Endothelial cell of umbilical vein (primary cell): ENCODE data around the gene SETBP1. TPM values are rescaled to one million over a fixed set of nuclear protein-coding genes. Genes with fewer than 3 reads are reported as not detected.

Source experiments
- BruUV-seq: library from RNA; stranded (reverse); fragments of 400-500 nt; replicated peaks from 2 replicates; lab custom pipeline; 2021; lab: Mats Ljungman, UMichigan
- CTCF ChIA-PET: fragments of 300-600, 350-600 bp; sonication (Branson Sonifier 250); formaldehyde crosslinking; loops from one replicate; lab custom pipeline; 2021; ENCODE audit warnings: antibody characterized with exemption, inconsistent platforms; lab: Charles Lee
- POLR2A ChIA-PET: fragments of 300-600, 350-600 bp; sonication (Branson Sonifier 250); formaldehyde crosslinking; loops from one replicate; lab custom pipeline; 2021; ENCODE audit warnings: antibody characterized with exemption, inconsistent platforms; lab: Charles Lee
- DNase-seq: peaks from one replicate; pipeline ENCODE4 v3.0.0-alpha.2; 2011; ENCODE audit warnings: low read depth, low spot score
- FAIRE-seq: peaks from 2 replicates; lab custom pipeline; 2011; peaks lifted over from hg19 to GRCh38; lab: Jason Lieb, UNC
- H2AFZ ChIP-seq: 2 replicates; pipeline ENCODE4 v1.6.0; 2012; ENCODE audit warnings: low read depth, low read length, control low read depth, inconsistent platforms
- H3K27ac ChIP-seq: 2 replicates; pipeline ENCODE4 v1.5.1; 2011; ENCODE audit warnings: low read depth, mild to moderate bottlenecking, control low read depth, low read length, moderate library complexity; ENCODE audit not compliant: insufficient read depth
- H3K27me3 ChIP-seq, 2 experiments: 2 replicates each; pipeline versions ENCODE4 v1.6.0 to v1.6.1; 2011; ENCODE audit warnings: low read length in 2 of 2, mixed read lengths in 1 of 2; ENCODE audit not compliant: control insufficient read depth in 2 of 2, insufficient read depth in 2 of 2
- H3K36me3 ChIP-seq, 2 experiments: 2 replicates in 1 of 2; 3 replicates in 1 of 2; pipeline ENCODE4 v1.5.1; 2011; ENCODE audit warnings: low read length in 2 of 2, mild to moderate bottlenecking in 1 of 2, moderate library complexity in 1 of 2; ENCODE audit not compliant: control insufficient read depth in 2 of 2, insufficient read depth in 2 of 2; ENCODE audit errors: extremely low read depth in 1 of 2
- H3K4me1 ChIP-seq: 3 replicates; pipeline ENCODE4 v1.5.1; 2011; ENCODE audit warnings: mild to moderate bottlenecking, low read length; ENCODE audit not compliant: control insufficient read depth, insufficient read depth; ENCODE audit errors: extremely low read depth
- H3K4me2 ChIP-seq: 2 replicates; pipeline ENCODE4 v1.6.1; 2011; ENCODE audit warnings: low read length, control low read depth, mixed read lengths; ENCODE audit not compliant: insufficient read depth
- H3K4me3 ChIP-seq, 3 experiments: fragments of 200-600 bp in 1 of 3; sonication (generic), shearing (Covaris generic) in 1 of 3; replicated peaks in 1 of 3; 2 replicates each; pipeline ENCODE4 v1.5.1; 2011 to 2016; ENCODE audit warnings: control low read depth in 3 of 3, low read length in 3 of 3, mild to moderate bottlenecking in 2 of 3, inconsistent platforms in 1 of 3, low read depth in 1 of 3, moderate library complexity in 1 of 3; ENCODE audit not compliant: insufficient read depth in 1 of 3
- H3K79me2 ChIP-seq: 2 replicates; pipeline ENCODE4 v1.6.0; 2012; ENCODE audit warnings: low read length, inconsistent platforms; ENCODE audit not compliant: control insufficient read depth, insufficient read depth
- H3K9ac ChIP-seq: replicated peaks from 2 replicates; pipeline ENCODE3; 2011; ENCODE audit warnings: low read length, control low read depth; ENCODE audit not compliant: insufficient read depth; ENCODE audit errors: extremely low read depth
- H3K9me1 ChIP-seq: replicated peaks from 3 replicates; pipeline ENCODE4 v1.6.0; 2011; ENCODE audit warnings: mild to moderate bottlenecking, low read length; ENCODE audit not compliant: control insufficient read depth, insufficient read depth; ENCODE audit errors: extremely low read depth
- H3K9me3 ChIP-seq: replicated peaks from 2 replicates; pipeline ENCODE4 v1.5.1; 2012; ENCODE audit warnings: low read length, inconsistent platforms; ENCODE audit not compliant: control insufficient read depth, insufficient read depth
- H4K20me1 ChIP-seq: replicated peaks from 2 replicates; pipeline ENCODE3; 2011; ENCODE audit warnings: mild to moderate bottlenecking, low read length; ENCODE audit not compliant: control insufficient read depth, insufficient read depth; ENCODE audit errors: extremely low read depth
- CTCF ChIP-seq, 2 donors: IDR thresholded peaks; 1 replicate in 1 of 2; 2 replicates in 1 of 2; pipeline ENCODE4 v1.5.1; 2011; ENCODE audit warnings: low read length in 2 of 2, mild to moderate bottlenecking in 2 of 2, moderate library complexity in 2 of 2, control low read depth in 1 of 2, inconsistent platforms in 1 of 2, low read depth in 1 of 2; ENCODE audit not compliant: insufficient read depth in 1 of 2; ENCODE audit errors: extremely low read depth in 1 of 2
- EZH2 ChIP-seq: IDR thresholded peaks from 2 replicates; pipeline ENCODE4 v1.6.1; 2012; ENCODE audit warnings: borderline replicate concordance, low read depth, mild to moderate bottlenecking, moderate library complexity, low read length, inconsistent platforms; ENCODE audit not compliant: severe bottlenecking
- FOS ChIP-seq: IDR thresholded peaks from 2 replicates; pipeline ENCODE4 v1.6.1; 2011; ENCODE audit warnings: mild to moderate bottlenecking, low read length, moderate library complexity, borderline replicate concordance; ENCODE audit not compliant: insufficient read depth
- GATA2 ChIP-seq: IDR thresholded peaks from 2 replicates; pipeline ENCODE4 v1.7.0; 2011; ENCODE audit warnings: low read depth, mild to moderate bottlenecking, moderate library complexity, mixed read lengths, low read length; ENCODE audit not compliant: insufficient read length, insufficient read depth
- JUN ChIP-seq: IDR thresholded peaks from 2 replicates; pipeline ENCODE4 v1.6.1; 2011; ENCODE audit warnings: borderline replicate concordance, low read depth; ENCODE audit not compliant: insufficient read length, insufficient read depth
- MYC ChIP-seq: IDR thresholded peaks from one replicate; pipeline ENCODE4 v1.6.1; 2011; ENCODE audit warnings: mild to moderate bottlenecking, low read depth, low read length
- POLR2A ChIP-seq: IDR thresholded peaks from 2 replicates; pipeline ENCODE4 v1.6.1; 2012; ENCODE audit warnings: low read depth, mild to moderate bottlenecking, control low read depth, low read length
- POLR2AphosphoS5 ChIP-seq: IDR thresholded peaks from 2 replicates; pipeline ENCODE4 v1.6.1; 2012; ENCODE audit warnings: low read depth, mild to moderate bottlenecking, control low read depth, low read length, moderate library complexity; ENCODE audit not compliant: insufficient read depth
- dilution Hi-C: fragments of 300-500 bp; cut with MboI; formaldehyde crosslinking; loops from one replicate; pipeline ENCODE4 v1.15.0; 2019; ENCODE audit warnings: low sequenced_read_pairs; ENCODE audit not compliant: extremely low pct_ligation_motif_present
- intact Hi-C: fragments of 100-400 bp; cut with micrococcal nuclease; formaldehyde crosslinking; loops from one replicate; pipeline ENCODE4 v1.10.0; 2022
- polyA plus RNA-seq, 4 experiments: library from polyadenylated mRNA; depleted of rRNA in 3 of 4; stranded (reverse) in 3 of 4; unstranded in 1 of 4; fragments of >200 nt; gene quantifications; 2 replicates each; pipeline versions ENCODE4 v1.2.1 to v1.2.3, GENCODE V29; 2011 to 2012; ENCODE audit warnings: missing spikeins in 1 of 4
- total RNA-seq: library from RNA; stranded (reverse); gene quantifications from 2 replicates; pipeline ENCODE4 v1.2.3, GENCODE V29; 2021
- TF ChIP-seq, protein P1 (sequence below): IDR thresholded peaks from 2 replicates; pipeline ENCODE4 v1.6.1; 2011; ENCODE audit not compliant: insufficient read depth, insufficient read length

Gene SETBP1
- total and polyA plus RNA-seq, 2 donors (not counting 3 experiments of a cell fraction or from before 2014, with no cell fraction given) = 0.76 to 3.1 TPM

DNA sequence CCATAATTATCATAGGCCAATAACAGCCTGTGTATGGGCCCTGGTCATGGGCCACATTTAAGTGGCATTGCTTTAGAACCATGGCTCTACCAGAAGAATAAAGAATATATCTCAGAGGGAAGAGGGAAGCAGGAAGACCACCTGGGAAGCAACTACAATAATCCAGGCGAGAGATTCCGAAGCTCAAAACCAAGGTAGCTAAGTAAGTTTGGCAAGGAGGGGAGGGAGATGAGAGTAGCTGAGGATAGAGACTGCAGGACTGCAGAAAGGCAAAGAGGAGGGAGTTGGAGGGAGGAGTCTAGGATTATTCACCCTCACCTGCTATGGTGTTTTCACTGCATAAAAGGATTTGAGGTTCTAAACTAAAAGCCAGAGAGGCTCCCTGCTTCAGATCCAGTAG lies 293.5 kb downstream of the SETBP1 start:
- Histone ChIP-seq H3K9me1 (no peaks in the 10 kb centered on the region), H3K36me3 (no peaks in the 10 kb centered on the region), H3K4me3 (no peak overlapping the region), H3K9me3 (no peaks in the 10 kb centered on the region), H4K20me1 (no peaks in the 10 kb centered on the region), H3K9ac (no peak overlapping the region), H2AFZ (no peak overlapping the region), H3K79me2 (no peaks in the 10 kb centered on the region), H3K27ac (no peak overlapping the region), H3K4me2 (no peak overlapping the region), H3K4me1 (no peaks in the 10 kb centered on the region), H3K27me3 (no peaks in the 10 kb centered on the region)
- dilution Hi-C loops (no loop called here), intact Hi-C loops (no loop called here)
- no peak for DNase-seq
- TF ChIP-seq EZH2 = no peak
- TF ChIP-seq POLR2A = no peak
- TF ChIP-seq MYC = no peak
- POLR2A ChIA-PET = no interaction called here
- BruUV-seq = no TSS peak
- CTCF ChIA-PET = no interaction called here
- FAIRE-seq = no peak

GRCh38 chr18:44977856-44978255 lies 297.2 kb downstream of the SETBP1 start:
- FAIRE-seq (no peak), DNase-seq (no peak)
- Histone ChIP-seq H3K27ac (no peak overlapping the region), H3K79me2 (no peaks in the 10 kb centered on the region), H3K36me3 (no peaks in the 10 kb centered on the region), H3K4me3 (no peak overlapping the region), H4K20me1 (no peaks in the 10 kb centered on the region), H3K9me1 (no peaks in the 10 kb centered on the region), H3K4me1 (no peaks in the 10 kb centered on the region), H3K27me3 (no peaks in the 10 kb centered on the region), H3K4me2 (no peak overlapping the region), H3K9me3 (no peaks in the 10 kb centered on the region), H2AFZ (no peak overlapping the region), H3K9ac (no peak overlapping the region)
- BruUV-seq = no TSS peak
- TF ChIP-seq JUN (no peak), GATA2 (no peak), MYC (no peak), POLR2AphosphoS5 (no peak), FOS (no peak), CTCF (IDR thresholded peaks at IDR 0.05; ENCODE audit: extremely low read depth in 1 of 2, insufficient read depth in 1 of 2, low read depth in 1 of 2, low read length in 2 of 2) (no peak), EZH2 (no peak), POLR2A (no peak)
- TF ChIP-seq, protein P1, sequence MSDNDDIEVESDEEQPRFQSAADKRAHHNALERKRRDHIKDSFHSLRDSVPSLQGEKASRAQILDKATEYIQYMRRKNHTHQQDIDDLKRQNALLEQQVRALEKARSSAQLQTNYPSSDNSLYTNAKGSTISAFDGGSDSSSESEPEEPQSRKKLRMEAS = no peak
- dilution Hi-C loops (no loop called here), intact Hi-C loops (no loop called here)
- ChIA-PET POLR2A (no interaction called here), CTCF (no interaction called here)
